HG02678 (cell line): ENCODE data around the gene USP10.

Source experiments
- ATAC-seq: cut with Tn5 transposase; IDR thresholded peaks from one replicate; pipeline ENCODE4 v1.9.1; 2021; ENCODE audit warnings: mild to moderate bottlenecking, moderate library complexity; ENCODE audit not compliant: unreplicated experiment

The USP10 gene

GRCh38 chr16:84820305-84820684 lies 120.5 kb downstream of the USP10 start:
- ATAC-seq = no peak

- ATAC-seq = no peak
These were observed 121.0 kb downstream of the USP10 start for GRCh38 chr16:84820771-84821170.

- no peak for ATAC-seq
These were observed 121.4 kb downstream of the USP10 start for GRCh38 chr16:84821179-84821578.

- no peak for ATAC-seq
These were observed 122.2 kb downstream of the USP10 start for GRCh38 chr16:84821728-84822689.

GRCh38 chr16:84822990-84823389 lies 123.2 kb downstream of the USP10 start:
- no peak for ATAC-seq

GRCh38 chr16:84823484-84823883 lies 123.7 kb downstream of the USP10 start:
- ATAC-seq = no peak

- no peak for ATAC-seq
These were observed 124.1 kb downstream of the USP10 start for GRCh38 chr16:84823926-84824325.

GRCh38 chr16:84825896-84826557 lies 126.2 kb downstream of the USP10 start:
- no peak for ATAC-seq

GRCh38 chr16:84826558-84826941 lies 126.8 kb downstream of the USP10 start:
- no peak for ATAC-seq

GRCh38 chr16:84827131-84827574 lies 127.4 kb downstream of the USP10 start:
- ATAC-seq = no peak

GRCh38 chr16:84827897-84828296 lies 128.1 kb downstream of the USP10 start:
- ATAC-seq = no peak

- ATAC-seq = no peak
These were observed 128.5 kb downstream of the USP10 start for GRCh38 chr16:84828322-84828721.
